B cell (primary cell): ENCODE measurements around the gene NKX1-1. TPM values are rescaled to one million over a fixed set of nuclear protein-coding genes. Genes with fewer than 3 reads are reported as not detected.

ENCODE experiments used
- ATAC-seq: fragments of 200-7000 bp; cut with Tn5 transposase; one replicate; pipeline ENCODE4 v1.10.0; 2021; ENCODE audit warnings: low read depth, mild to moderate bottlenecking, moderate number of reproducible peaks, moderate library complexity
- CTCF ChIA-PET: fragments of 350-600 bp; sonication (Branson Sonifier 250); formaldehyde crosslinking; loops from one replicate; lab custom pipeline; 2021; ENCODE audit warnings: antibody characterized with exemption, inconsistent platforms; lab: Charles Lee
- POLR2A ChIA-PET: fragments of 350-600 bp; sonication (Branson Sonifier 250); formaldehyde crosslinking; loops from one replicate; lab custom pipeline; 2021; ENCODE audit warnings: antibody characterized with exemption; lab: Charles Lee
- DNase-seq: peaks from one replicate; pipeline ENCODE4 v3.0.0; 2013
- H2AFZ ChIP-seq: 2 replicates; pipeline ENCODE4 v1.6.1; 2012; ENCODE audit warnings: mild to moderate bottlenecking, low read depth, low read length; ENCODE audit not compliant: insufficient read depth, poor library complexity, severe bottlenecking
- H3K27ac ChIP-seq, 2 donors: 1 replicate in 1 of 2; 2 replicates in 1 of 2; pipeline ENCODE4 v1.5.1; 2012 to 2013; ENCODE audit warnings: low read length in 2 of 2, mild to moderate bottlenecking in 2 of 2, moderate library complexity in 1 of 2
- H3K27me3 ChIP-seq, 4 experiments: fragments of 200-600 bp in 1 of 4; sonication (generic) in 1 of 4; replicated peaks in 1 of 4; 1 replicate in 2 of 4; 2 replicates in 2 of 4; pipeline versions ENCODE4 v1.6.1 to v1.7.0; 2013 to 2016; ENCODE audit warnings: low read length in 3 of 4, mild to moderate bottlenecking in 2 of 4, mixed read lengths in 1 of 4, moderate library complexity in 1 of 4; ENCODE audit not compliant: insufficient read depth in 4 of 4, control insufficient read depth in 3 of 4; ENCODE audit errors: control extremely low read depth in 1 of 4
- H3K36me3 ChIP-seq, 2 experiments: replicated peaks in 1 of 2; 1 replicate in 1 of 2; 2 replicates in 1 of 2; pipeline versions ENCODE4 v1.6.1 to v1.7.1; 2013; ENCODE audit warnings: low read length in 1 of 2; ENCODE audit not compliant: insufficient read depth in 2 of 2, control insufficient read depth in 1 of 2; ENCODE audit errors: control extremely low read depth in 1 of 2, extremely low read depth in 1 of 2
- H3K4me1 ChIP-seq, 2 donors: fragments of 200-600 bp in 1 of 2; sonication (generic) in 1 of 2; 1 replicate in 1 of 2; 2 replicates in 1 of 2; pipeline versions ENCODE4 v1.5.1 to v1.6.1; 2013 to 2017; ENCODE audit warnings: low read length in 2 of 2; ENCODE audit not compliant: control insufficient read depth in 2 of 2, insufficient read depth in 2 of 2
- H3K4me2 ChIP-seq: replicated peaks from 2 replicates; pipeline ENCODE3; 2012; ENCODE audit warnings: mild to moderate bottlenecking, low read depth, low read length; ENCODE audit not compliant: poor library complexity, severe bottlenecking
- H3K4me3 ChIP-seq, 5 experiments: fragments of 200-600 bp in 1 of 5; sonication (generic) in 1 of 5; 1 replicate in 3 of 5; 2 replicates in 2 of 5; pipeline versions ENCODE4 v1.5.1 to v1.7.0; 2011 to 2016; ENCODE audit warnings: low read length in 4 of 5, mild to moderate bottlenecking in 4 of 5, low read depth in 2 of 5, control low read depth in 1 of 5, moderate library complexity in 1 of 5; ENCODE audit not compliant: insufficient read depth in 1 of 5; ENCODE audit errors: control extremely low read depth in 1 of 5, extremely low read depth in 1 of 5
- H3K79me2 ChIP-seq: fragments of 200-600 bp; sonication (generic); one replicate; pipeline ENCODE4 v1.6.0; 2016; ENCODE audit warnings: low read length; ENCODE audit not compliant: control insufficient read depth, insufficient read depth
- H3K9ac ChIP-seq: fragments of 200-600 bp; sonication (generic); 2 replicates; pipeline ENCODE4 v1.6.1; 2017; ENCODE audit warnings: mild to moderate bottlenecking, low read length, moderate library complexity
- H3K9me3 ChIP-seq, 3 donors: one replicate each; pipeline versions ENCODE4 v1.6.1 to v1.7.1; 2013; ENCODE audit warnings: low read length in 2 of 3; ENCODE audit not compliant: control insufficient read depth in 2 of 3, insufficient read depth in 1 of 3; ENCODE audit errors: control extremely low read depth in 1 of 3
- H4K20me1 ChIP-seq: 2 replicates; pipeline ENCODE4 v1.6.0; 2012; ENCODE audit warnings: mild to moderate bottlenecking, low read length; ENCODE audit not compliant: insufficient read depth, control insufficient read depth, poor library complexity, severe bottlenecking
- H3K27ac Mint-ChIP-seq: one replicate; pipeline ENCODE4 v1.8.0; 2021; ENCODE audit warnings: mixed read lengths
- H3K27me3 Mint-ChIP-seq: one replicate; pipeline ENCODE4 v1.8.0; 2021; ENCODE audit warnings: mixed read lengths
- H3K4me1 Mint-ChIP-seq: one replicate; pipeline ENCODE4 v1.8.0; 2021; ENCODE audit warnings: mixed read lengths
- H3K4me3 Mint-ChIP-seq: one replicate; pipeline ENCODE4 v1.8.0; 2021; ENCODE audit warnings: mixed read lengths
- H3K9me3 Mint-ChIP-seq: one replicate; pipeline ENCODE4 v1.8.0; 2022; ENCODE audit warnings: mixed read lengths; ENCODE audit not compliant: insufficient read depth
- CTCF ChIP-seq: fragments of 200-600 bp; IDR thresholded peaks from one replicate; pipeline ENCODE4 v1.8.0; 2022; ENCODE audit warnings: antibody characterized with exemption, mild to moderate bottlenecking
- EZH2 ChIP-seq: IDR thresholded peaks from 2 replicates; pipeline ENCODE4 v1.6.1; 2012; ENCODE audit warnings: borderline replicate concordance, low read depth, mild to moderate bottlenecking, moderate library complexity, low read length; ENCODE audit not compliant: insufficient read depth, poor library complexity, severe bottlenecking
- WGBS: methylation state at CpG from one replicate; pipeline ENCODE4 v1.1.5; 2013; ENCODE audit warnings: missing lambda C conversion rate; ENCODE audit not compliant: insufficient coverage; 5-methylcytosine and 5-hydroxymethylcytosine counted together
- intact Hi-C: fragments of 100-400 bp; cut with micrococcal nuclease; formaldehyde crosslinking; loops from one replicate; pipeline ENCODE4 v1.10.0; 2022
- polyA plus RNA-seq: library from polyadenylated mRNA; depleted of rRNA; stranded (reverse); fragments of >200 nt; gene quantifications from 2 replicates; pipeline ENCODE4 v1.2.3, GENCODE V29; 2012
- total RNA-seq, 2 donors: library from RNA; stranded (reverse); fragments of 120-200 nt in 1 of 2; gene quantifications; 1 replicate in 1 of 2; 2 replicates in 1 of 2; pipeline versions ENCODE4 v1.2.3 to v1.2.4, GENCODE V29; 2013 to 2022

Gene NKX1-1
- total and polyA plus RNA-seq, 2 donors (not counting 1 experiment from before 2014, with no cell fraction given): not detected

- ATAC-seq: no peak
- ChIA-PET POLR2A (no interaction called here), CTCF (interaction anchor here (1.0 to 1.1 kb wide), 2 partner anchors 11 to 271 kb away, joined by 3 to 5 read pairs; no protein-coding TSS in a partner anchor)
- Histone ChIP-seq H3K9me3 (no peaks in the 10 kb centered on the region), H3K4me3 (no peak overlapping the region), H3K4me1 (no peaks in the 10 kb centered on the region), H3K36me3 (peaks cover 0 to 19% of the 10 kb centered on the region in 2 experiments), H3K79me2 (no peaks in the 10 kb centered on the region), H3K27ac (no peak overlapping the region), H2AFZ (no peak overlapping the region), H3K27me3 (no peaks in the 10 kb centered on the region), H3K9ac (no peak overlapping the region), H4K20me1 (no peaks in the 10 kb centered on the region), H3K4me2 (no peak overlapping the region)
- WGBS: 99% methylated on average over 26 of the region's 38 CpGs
- intact Hi-C loops: no loop called here
- DNase-seq: no peak
- no peaks in the 10 kb centered on the region for H3K9me3 Mint-ChIP-seq
- peaks cover 2% of the 10 kb centered on the region for H3K4me1 Mint-ChIP-seq
- H3K27me3 Mint-ChIP-seq: no peaks in the 10 kb centered on the region
- H3K4me3 Mint-ChIP-seq: no peak overlapping the region
- no peak overlapping the region for H3K27ac Mint-ChIP-seq
- TF ChIP-seq EZH2 (no peak), CTCF (no peak)
These were observed 47.7 kb downstream of the NKX1-1 start for GRCh38 chr4:1358421-1359143.
